Measurements from ENCODE around the gene HLA-DQB2. TPM values are rescaled to one million over a fixed set of nuclear protein-coding genes. Genes with fewer than 3 reads are reported as not detected.

HLA-DQB2 gene
- total and polyA plus RNA-seq, 9 of the 15 experiments (the other 6 are each of a cell fraction or from before 2014, with no cell fraction given), result not detected

- TF ChIP-seq ZBTB12 (CRISPR knock-in tag; IDR thresholded peaks at IDR 0.05) (no peak), XRCC3 (IDR thresholded peaks at IDR 0.05) (no peak), RBM15 (IDR thresholded peaks at IDR 0.05; ENCODE audit: insufficient read depth, low read length) (no peak), ZNF384 (IDR thresholded peaks at IDR 0.05; ENCODE audit: low read depth, low read length) (no peak), CCNT2 (IDR thresholded peaks at IDR 0.05; ENCODE audit: borderline replicate concordance, extremely low read depth, insufficient read length, low read depth, low read length) (no peak)
Measured at GRCh38 chr6:32792901-32793435, 29.6 kb upstream of the HLA-DQB2 start (continued).

GRCh38 chr6:32790306-32790705 is 27.0 kb upstream of the HLA-DQB2 start:
- H3K9me1 ChIP-seq (ENCODE audit: control insufficient read depth, insufficient read depth, low read length), result no peaks in the 10 kb centered on the region
- H3K36me3 ChIP-seq (ENCODE audit: control insufficient read depth, insufficient read depth, low read length), result no peaks in the 10 kb centered on the region
- ATAC-seq (no peak), DNase-seq (ENCODE audit: extremely low read depth in 1 of 4, low spot score in 3 of 4) (no peak), FAIRE-seq (no peak)
- WGBS (ENCODE audit: insufficient coverage, low coverage, missing lambda C conversion rate), result 3% methylated on average over 2 of the region's 2 CpGs
- H3K4me2 ChIP-seq (ENCODE audit: insufficient read depth, low read length), result no peak overlapping the region
- no peak overlapping the region for H2AFZ ChIP-seq (ENCODE audit: low read depth, low read length)
- ChIA-PET CTCF (ENCODE audit: low intra/inter-chr PET ratio) (no interaction called here), POLR2A (no interaction called here)
- TF ChIP-seq RREB1 (CRISPR knock-in tag; IDR thresholded peaks at IDR 0.05) (no peak), ZNF431 (CRISPR knock-in tag; IDR thresholded peaks at IDR 0.05) (no peak), TCF7 (IDR thresholded peaks at IDR 0.05; ENCODE audit: borderline replicate concordance) (no peak)
- no peaks in the 10 kb centered on the region for H3K9me3 ChIP-seq (replicated peaks; ENCODE audit: control insufficient read depth, insufficient read depth, low read depth, low read length)
- H3K9ac ChIP-seq (ENCODE audit: insufficient read depth in 1 of 2, low read depth in 2 of 2, low read length in 2 of 2), result no peak overlapping the region
- no peaks in the 10 kb centered on the region for H3K79me2 ChIP-seq (ENCODE audit: control insufficient read depth, insufficient read depth, low read length)
- no peak overlapping the region for H3K27ac ChIP-seq (ENCODE audit: extremely low read depth, low read depth, low read length)
- intact Hi-C loops (cut with micrococcal nuclease) (no loop called here), in situ Hi-C loops (cut with MboI) (loop anchor here (5.0 kb wide), 1 partner anchor 543 kb away; no protein-coding TSS in a partner anchor)
- H3K27me3 ChIP-seq (ENCODE audit: control insufficient read depth in 2 of 2, insufficient read depth in 2 of 2, low read length in 2 of 2), result peaks cover 17 to 18% of the 10 kb centered on the region in 2 experiments
- no peak overlapping the region for H3K4me3 ChIP-seq
- H4K20me1 ChIP-seq (replicated peaks; ENCODE audit: control insufficient read depth, insufficient read depth, low read length), result no peaks in the 10 kb centered on the region
- no TSS peak for BruUV-seq (replicated peaks)
- no peaks in the 10 kb centered on the region for H3K4me1 ChIP-seq (replicated peaks in 1 of 2; ENCODE audit: control insufficient read depth in 2 of 2, insufficient read depth in 2 of 2, low read length in 2 of 2)
